ENCODE measurements around the gene TSC2. TPM values are rescaled to one million over a fixed set of nuclear protein-coding genes. Genes with fewer than 3 reads are reported as not detected.

The TSC2 gene
- total RNA-seq, 2 experiments from 2014 or later, result 88.4 to 90.1 TPM

DNA sequence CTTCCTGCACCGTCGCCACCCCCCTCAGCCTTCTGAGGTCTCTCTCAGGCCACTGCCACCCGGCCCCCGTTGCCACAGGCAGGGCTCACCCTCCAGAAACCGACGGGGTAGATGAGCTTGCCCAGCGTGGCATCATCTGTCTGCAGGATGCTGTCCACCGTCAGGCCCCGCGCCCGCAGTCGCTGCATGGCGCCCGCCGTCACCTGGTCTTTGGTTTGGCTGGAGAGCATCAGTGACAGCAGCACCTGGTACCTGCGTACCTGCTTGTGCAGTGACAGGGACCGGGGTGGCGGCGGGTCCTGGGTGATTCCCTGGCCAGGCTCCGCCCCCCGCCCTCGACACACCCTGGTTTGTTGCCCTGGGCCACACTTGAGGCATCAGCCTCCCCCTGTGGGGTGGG lies 3.2 kb upstream of the TSC2 start:
- ChIA-PET CTCF (no interaction called here), POLR2A (interaction anchor here (1.2 kb wide), 1 partner anchor 80 kb away, joined by 3 read pairs; the partner anchor contains the start of gene RPS2)

GRCh38 chr16:2045965-2046892 lies 1.6 kb upstream of the TSC2 start:
- Mint-ChIP-seq H3K36me3 (ENCODE audit: low read depth) (no peaks in the 10 kb centered on the region), H3K4me1 (peaks cover 21% of the 10 kb centered on the region), H3K4me3 (peak overlapping the region; percentile 90), H3K27ac (no peak overlapping the region), H3K9me3 (no peaks in the 10 kb centered on the region), H3K27me3 (no peaks in the 10 kb centered on the region)
- DNase-seq, result no peak
- POLR2A ChIA-PET, result interaction anchor here (0.8 to 2.8 kb wide), 4 partner anchors 19 to 160 kb away, joined by 3 to 19 read pairs (median 3); partner anchors contain the start of gene TRAF7
- CTCF ChIA-PET, result interaction anchor here (0.8 to 2.3 kb wide), 3 partner anchors 26 to 103 kb away, joined by 3 to 10 read pairs (median 7); partner anchors contain the start of genes MSRB1 and NPW

More for the DNA sequence above, 3.2 kb upstream of the TSC2 start:
- Mint-ChIP-seq H3K4me3 (no peak overlapping the region), H3K36me3 (ENCODE audit: low read depth) (no peaks in the 10 kb centered on the region), H3K27ac (no peak overlapping the region), H3K9me3 (no peaks in the 10 kb centered on the region), H3K4me1 (peaks cover 21% of the 10 kb centered on the region), H3K27me3 (no peaks in the 10 kb centered on the region)
- no peak for DNase-seq

DNA sequence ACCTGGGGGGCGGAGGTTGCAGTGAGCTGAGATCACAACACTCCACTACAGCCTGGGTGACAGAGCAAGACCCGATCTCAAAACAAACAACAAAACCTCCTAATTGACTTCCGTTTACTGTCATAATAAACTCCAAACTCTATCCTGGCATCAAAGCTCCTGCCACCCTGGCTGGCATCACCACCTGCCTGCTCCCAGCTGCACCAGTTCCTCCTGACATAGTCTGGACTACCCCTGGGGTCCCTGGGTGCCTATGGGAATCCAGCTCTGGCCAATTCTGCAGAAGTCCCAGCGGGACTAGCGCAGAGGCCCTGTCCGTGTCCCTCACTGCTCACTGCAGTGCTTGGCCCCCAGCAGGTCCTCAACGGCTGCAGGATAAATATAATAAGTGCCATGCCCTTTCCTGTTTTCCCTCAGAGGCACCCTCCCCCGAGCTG lies 874 bp upstream of the TSC2 start:
- Mint-ChIP-seq H3K4me1 (peaks cover 21% of the 10 kb centered on the region), H3K4me3 (peak overlapping the region; percentile 90), H3K27me3 (no peaks in the 10 kb centered on the region), H3K27ac (peak overlapping the region; percentile 73), H3K9me3 (no peaks in the 10 kb centered on the region), H3K36me3 (ENCODE audit: low read depth) (no peaks in the 10 kb centered on the region)
- no peak for DNase-seq
- CTCF ChIA-PET, result interaction anchor here (0.8 to 2.3 kb wide), 5 partner anchors 27 to 108 kb away, joined by 3 to 10 read pairs (median 5); partner anchors contain the start of genes MSRB1, NPW and TRAF7
- POLR2A ChIA-PET, result interaction anchor here (0.9 to 2.8 kb wide), 6 partner anchors 25 to 341 kb away, joined by 3 to 19 read pairs (median 4); partner anchors contain the start of genes MAPK8IP3 and TRAF7

DNA sequence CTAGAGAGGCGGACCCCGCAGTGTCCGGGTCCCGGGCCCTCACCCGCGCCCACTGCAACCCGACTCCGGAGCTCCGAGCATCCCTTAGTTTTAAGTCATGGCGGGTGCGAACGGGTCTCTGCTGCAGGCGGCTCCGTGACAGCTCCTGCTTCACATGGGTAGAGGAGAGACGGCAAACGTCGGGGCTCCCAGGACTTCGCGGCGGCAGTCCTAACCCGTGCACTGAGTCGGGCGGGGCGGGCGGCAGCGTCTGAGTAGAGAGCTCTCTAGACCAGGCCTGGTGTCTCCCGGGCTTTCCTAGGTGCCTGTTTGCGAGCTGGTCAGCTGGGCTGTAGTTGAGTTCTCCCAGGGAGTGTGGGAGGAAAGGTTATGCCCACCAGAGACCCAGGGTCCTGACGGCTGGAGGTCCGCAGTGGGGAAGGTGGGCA lies 345 bp downstream of the TSC2 start:
- Mint-ChIP-seq H3K4me1 (peaks cover 21% of the 10 kb centered on the region), H3K27ac (peak overlapping the region; percentile 65), H3K4me3 (peak overlapping the region; percentile 89)

GRCh38 chr16:2053211-2053610 lies 5.4 kb downstream of the TSC2 start:
- Mint-ChIP-seq H3K9me3 (no peaks in the 10 kb centered on the region), H3K4me3 (no peak overlapping the region), H3K27me3 (no peaks in the 10 kb centered on the region), H3K4me1 (peaks cover 12% of the 10 kb centered on the region), H3K27ac (no peak overlapping the region), H3K36me3 (ENCODE audit: low read depth) (peaks cover 3% of the 10 kb centered on the region)
- no peak for DNase-seq
- ChIA-PET POLR2A (no interaction called here), CTCF (no interaction called here)

More for the DNA sequence above, 345 bp downstream of the TSC2 start:
- Mint-ChIP-seq H3K27me3 (no peaks in the 10 kb centered on the region), H3K36me3 (ENCODE audit: low read depth) (no peaks in the 10 kb centered on the region), H3K9me3 (no peaks in the 10 kb centered on the region)
- POLR2A ChIA-PET, result interaction anchor here (0.7 to 2.8 kb wide), 9 partner anchors 20 to 628 kb away, joined by 3 to 19 read pairs (median 4); partner anchors contain the start of genes MAPK8IP3, TRAF7 and UQCC4
- DNase-seq, result no peak
- CTCF ChIA-PET, result interaction anchor here (0.6 to 2.3 kb wide), 9 partner anchors 8 to 107 kb away, joined by 3 to 12 read pairs (median 5); partner anchors contain the start of genes NPW and TRAF7

DNA sequence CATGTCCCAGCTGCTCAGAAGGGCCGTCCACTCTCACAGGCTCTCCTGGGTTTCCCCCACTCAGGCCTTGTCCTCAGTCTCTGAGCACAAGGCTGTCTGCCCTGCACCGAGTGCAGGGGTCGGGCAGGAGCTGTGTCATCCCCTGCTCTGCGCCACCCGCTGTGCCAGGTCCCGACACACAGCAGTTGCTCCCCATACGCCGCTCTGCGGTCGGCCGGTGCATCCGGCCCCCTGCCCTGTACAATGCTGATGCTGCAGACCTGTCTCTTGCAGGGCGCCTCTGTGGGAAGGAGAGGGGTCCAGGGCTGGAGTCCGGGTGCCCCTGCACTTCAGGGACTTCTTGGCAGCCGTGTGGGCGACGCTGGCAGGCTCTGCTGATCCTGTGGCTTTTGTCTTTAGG lies 6.1 kb downstream of the TSC2 start:
- CTCF ChIA-PET, result no interaction called here
- Mint-ChIP-seq H3K36me3 (ENCODE audit: low read depth) (peaks cover 3% of the 10 kb centered on the region), H3K4me1 (peaks cover 5% of the 10 kb centered on the region), H3K27ac (no peak overlapping the region), H3K9me3 (no peaks in the 10 kb centered on the region), H3K4me3 (no peak overlapping the region), H3K27me3 (no peaks in the 10 kb centered on the region)
- POLR2A ChIA-PET, result no interaction called here
- DNase-seq, result no peak

DNA sequence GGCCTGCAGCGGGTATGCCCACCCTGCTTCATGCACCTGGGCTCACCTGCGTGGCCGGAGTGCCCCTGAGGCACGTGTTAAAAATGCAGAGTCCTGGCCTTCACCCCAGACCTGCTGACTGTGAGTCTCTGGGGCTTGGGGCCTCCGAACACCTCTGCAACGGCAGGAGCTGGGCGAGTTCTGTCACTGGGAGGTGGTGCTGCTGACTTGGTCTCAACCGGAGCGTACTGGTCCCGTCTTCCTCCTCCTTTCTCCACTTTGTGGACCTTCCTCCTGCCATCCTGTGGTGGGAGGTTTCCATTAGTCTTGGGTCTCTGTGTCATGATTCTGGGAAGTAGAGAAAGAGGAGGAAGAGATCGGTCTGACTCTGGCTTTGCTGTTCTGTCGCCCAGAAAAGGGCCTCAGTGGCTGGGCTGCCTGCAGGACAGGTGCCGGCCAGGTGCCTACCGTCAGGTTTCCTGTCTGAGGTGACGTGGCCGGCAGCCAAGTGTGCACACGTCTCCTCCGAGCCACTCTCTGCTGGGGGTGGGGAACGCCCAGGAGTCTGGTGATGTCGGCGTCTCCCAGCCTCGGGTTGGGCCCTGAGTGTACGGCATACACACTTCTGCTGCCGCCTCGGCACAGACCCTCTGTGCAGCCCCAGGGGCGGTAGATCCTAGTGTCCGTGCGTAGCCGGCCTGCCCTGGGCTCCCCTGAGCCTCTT lies 6.9 kb downstream of the TSC2 start:
- H3K27me3 Mint-ChIP-seq, result no peaks in the 10 kb centered on the region
- H3K4me3 Mint-ChIP-seq, result no peak overlapping the region
- ChIA-PET POLR2A (no interaction called here), CTCF (no interaction called here)
- H3K4me1 Mint-ChIP-seq, result no peaks in the 10 kb centered on the region
- no peaks in the 10 kb centered on the region for H3K9me3 Mint-ChIP-seq
- peaks cover 3% of the 10 kb centered on the region for H3K36me3 Mint-ChIP-seq (ENCODE audit: low read depth)
- H3K27ac Mint-ChIP-seq, result no peak overlapping the region
- no peak for DNase-seq

- Mint-ChIP-seq H3K36me3 (ENCODE audit: low read depth) (peaks cover 3% of the 10 kb centered on the region), H3K27ac (no peak overlapping the region), H3K9me3 (no peaks in the 10 kb centered on the region), H3K4me3 (no peak overlapping the region), H3K27me3 (no peaks in the 10 kb centered on the region), H3K4me1 (no peaks in the 10 kb centered on the region)
- ChIA-PET CTCF (interaction anchor here (1.5 to 1.7 kb wide), 2 partner anchors 8 to 34 kb away, joined by 5 to 6 read pairs; partner anchors contain the start of genes NTHL1 and TSC2), POLR2A (no interaction called here)
- DNase-seq, result no peak
Observed at GRCh38 chr16:2056077-2056476, 8.3 kb downstream of the TSC2 start.

- no peaks in the 10 kb centered on the region for H3K9me3 Mint-ChIP-seq
- H3K36me3 Mint-ChIP-seq (ENCODE audit: low read depth), result peaks cover 3% of the 10 kb centered on the region
- H3K27ac Mint-ChIP-seq, result no peak overlapping the region
- ChIA-PET CTCF (interaction anchor here (1.5 to 1.7 kb wide), 2 partner anchors 9 to 34 kb away, joined by 5 to 6 read pairs; partner anchors contain the start of genes NTHL1 and TSC2), POLR2A (no interaction called here)
- H3K27me3 Mint-ChIP-seq, result no peaks in the 10 kb centered on the region
- no peak for DNase-seq
- no peaks in the 10 kb centered on the region for H3K4me1 Mint-ChIP-seq
- H3K4me3 Mint-ChIP-seq, result no peak overlapping the region
Observed at GRCh38 chr16:2056681-2057407, 9.1 kb downstream of the TSC2 start.

DNA sequence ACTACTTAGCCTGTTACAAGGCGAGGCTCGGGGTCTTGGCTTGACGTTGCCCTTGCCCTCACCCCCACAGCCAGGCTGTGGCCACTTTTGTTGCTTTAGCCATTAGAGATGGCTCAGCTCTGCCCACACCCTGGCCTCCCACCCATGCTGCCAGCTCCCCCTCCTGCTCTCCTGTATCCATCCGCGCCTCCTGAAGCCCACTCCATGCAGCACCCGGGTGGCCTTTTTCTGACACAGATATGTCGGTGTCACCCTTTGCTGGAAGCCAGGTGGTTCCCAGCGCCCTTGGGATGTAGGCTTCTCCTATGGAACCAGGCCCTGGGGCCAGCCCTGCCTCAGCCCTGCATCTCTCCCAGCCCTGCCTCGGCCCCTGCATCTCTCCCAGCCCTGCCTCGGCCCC lies 9.7 kb downstream of the TSC2 start:
- no peak overlapping the region for H3K27ac Mint-ChIP-seq
- ChIA-PET CTCF (no interaction called here), POLR2A (no interaction called here)
- no peak for DNase-seq
- peaks cover 3% of the 10 kb centered on the region for H3K36me3 Mint-ChIP-seq (ENCODE audit: low read depth)
- no peak overlapping the region for H3K4me3 Mint-ChIP-seq
- H3K4me1 Mint-ChIP-seq, result no peaks in the 10 kb centered on the region
- H3K27me3 Mint-ChIP-seq, result no peaks in the 10 kb centered on the region
- no peaks in the 10 kb centered on the region for H3K9me3 Mint-ChIP-seq

DNA sequence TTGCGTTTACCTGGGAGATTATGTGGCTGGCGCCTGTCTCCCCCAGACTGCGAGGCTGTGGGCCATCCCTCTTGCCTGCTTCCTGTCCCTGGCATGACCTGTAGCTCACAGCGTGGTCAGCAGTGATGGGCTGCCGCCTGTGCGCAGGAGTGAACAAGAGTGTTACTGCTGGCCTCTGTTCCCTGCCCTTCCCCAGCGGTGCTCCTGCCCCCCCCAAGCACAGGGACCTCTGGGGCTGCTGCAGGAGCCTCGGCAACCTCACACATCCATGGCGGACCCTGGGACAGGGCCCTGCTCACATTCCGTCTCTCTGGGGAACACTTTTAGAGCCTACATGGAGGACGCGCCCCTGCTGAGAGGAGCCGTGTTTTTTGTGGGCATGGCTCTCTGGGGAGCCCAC lies 10.6 kb downstream of the TSC2 start:
- Mint-ChIP-seq H3K27ac (no peak overlapping the region), H3K4me3 (no peak overlapping the region), H3K36me3 (ENCODE audit: low read depth) (peaks cover 3% of the 10 kb centered on the region), H3K4me1 (no peaks in the 10 kb centered on the region), H3K27me3 (no peaks in the 10 kb centered on the region), H3K9me3 (no peaks in the 10 kb centered on the region)
- POLR2A ChIA-PET, result no interaction called here
- CTCF ChIA-PET, result no interaction called here
- DNase-seq, result no peak

GRCh38 chr16:2058872-2059271 lies 11.1 kb downstream of the TSC2 start:
- ChIA-PET CTCF (interaction anchor here (0.9 kb wide), 1 partner anchor 11 kb away, joined by 6 read pairs; the partner anchor contains the start of genes NTHL1 and TSC2), POLR2A (no interaction called here)
- peaks cover 3% of the 10 kb centered on the region for H3K36me3 Mint-ChIP-seq (ENCODE audit: low read depth)
- H3K9me3 Mint-ChIP-seq, result no peaks in the 10 kb centered on the region
- DNase-seq, result no peak
- H3K27ac Mint-ChIP-seq, result no peak overlapping the region
- no peaks in the 10 kb centered on the region for H3K4me1 Mint-ChIP-seq
- no peak overlapping the region for H3K4me3 Mint-ChIP-seq
- H3K27me3 Mint-ChIP-seq, result no peaks in the 10 kb centered on the region

Measured in activated CD4-positive, alpha-beta memory T cell treated with anti-CD3 and anti-CD28 coated beads, Interleukin-2, amount 10 ng/mL, durations not matched to agents 7 days and 5 days (primary cell).